ENCODE data around the gene CRB1. TPM values are rescaled to one million over a fixed set of nuclear protein-coding genes. Genes with fewer than 3 reads are reported as not detected.

CRB1 gene
- polyA plus RNA-seq, 12 donors: 0.08 to 0.70 (median 0.35) TPM; not detected in 2

GRCh38 chr1:197526736-197527371 lies 258.8 kb downstream of the CRB1 start:
- DNase-seq: peak; percentile 14

Other genes with a start within 250 kb of the CRB1 start
- 1 to 10 TPM in 1 of 12 donors, under 1 TPM in 2, not detected in 9; 0.12 to 1.1 (median 0.13) TPM for gene F13B, start 201.0 kb upstream of the CRB1 start, polyA plus RNA-seq (ENCODE audit: insufficient read length in 12 of 12)
- 10 to 100 TPM in 9 of 12 donors, 1 to 10 TPM in 2, not detected in 1; 7.6 to 18.3 (median 14.3) TPM for gene ASPM, start 121.6 kb upstream of the CRB1 start, polyA plus RNA-seq (ENCODE audit: insufficient read length in 12 of 12)
- gene ZBTB41, start 67.0 kb upstream of the CRB1 start, polyA plus RNA-seq (ENCODE audit: insufficient read length in 12 of 12): 10 to 100 TPM in 10 of 12 donors, 1 to 10 TPM in 1, not detected in 1; 9.4 to 16.9 (median 13.1) TPM

Data from muscle of arm (tissue), 12 donors.